ENCODE results near the gene TJP1.
"Not testable (repeated sequence)": the region's sequence is repeated elsewhere in the genome, so short reads cannot be mapped to it uniquely, and the experiment has no call there.

Gene TJP1

DNA sequence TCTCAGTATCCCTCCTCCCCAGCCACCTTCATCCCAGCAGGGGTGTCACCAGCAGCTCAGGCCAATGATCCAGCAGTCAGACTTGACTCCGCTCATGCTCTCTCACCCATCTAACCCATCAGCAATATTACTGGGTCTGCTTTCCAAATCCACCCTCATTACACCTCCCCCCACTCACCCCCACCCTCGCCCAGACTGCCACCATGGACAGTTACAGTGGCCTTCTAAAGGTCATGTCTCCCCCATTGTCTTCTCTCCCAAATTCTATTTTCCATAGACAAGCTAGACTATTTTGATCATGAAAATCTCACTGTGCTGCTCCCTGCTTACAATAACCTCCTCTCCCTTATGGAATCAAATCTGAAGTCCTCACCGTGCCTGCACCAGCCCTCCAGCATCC, 156.0 kb downstream of the TJP1 start:
- Histone ChIP-seq H3K4me3 (ENCODE audit: low read length) (no peak overlapping the region), H2AK5ac (ENCODE audit: low read length) (no peak overlapping the region), H3K36me3 (ENCODE audit: control insufficient read depth, insufficient read depth, low read length) (no peaks in the 10 kb centered on the region), H2BK5ac (ENCODE audit: low read length) (no peak overlapping the region), H3K4me2 (ENCODE audit: low read length) (no peak overlapping the region), H3K18ac (ENCODE audit: low read length) (no peak overlapping the region), H2BK15ac (replicated peaks; ENCODE audit: low read depth) (no peak overlapping the region), H3K79me2 (ENCODE audit: control insufficient read depth, insufficient read depth, low read length) (no peaks in the 10 kb centered on the region), H3K56ac (ENCODE audit: low read length) (no peak overlapping the region), H3K9ac (ENCODE audit: low read length) (no peak overlapping the region), H3K79me1 (ENCODE audit: low read length) (no peaks in the 10 kb centered on the region), H4K5ac (ENCODE audit: low read length) (no peak overlapping the region), H3K4ac (ENCODE audit: low read depth, low read length) (no peak overlapping the region), H3K27ac (ENCODE audit: low read depth, low read length) (no peak overlapping the region), H2BK120ac (ENCODE audit: low read depth, low read length) (no peak overlapping the region), H3K4me1 (ENCODE audit: control insufficient read depth, low read depth, low read length) (no peaks in the 10 kb centered on the region), H3K23ac (ENCODE audit: low read length) (no peak overlapping the region), H4K8ac (ENCODE audit: low read depth, low read length) (no peak overlapping the region), H3K27me3 (ENCODE audit: insufficient read depth, low read length, poor library complexity) (no peaks in the 10 kb centered on the region)
- no peak for DNase-seq
- WGBS (ENCODE audit: extremely low coverage, insufficient coverage, low lambda C conversion rate) = no CpG with 5 or more reads among the region's 3 CpGs

DNA sequence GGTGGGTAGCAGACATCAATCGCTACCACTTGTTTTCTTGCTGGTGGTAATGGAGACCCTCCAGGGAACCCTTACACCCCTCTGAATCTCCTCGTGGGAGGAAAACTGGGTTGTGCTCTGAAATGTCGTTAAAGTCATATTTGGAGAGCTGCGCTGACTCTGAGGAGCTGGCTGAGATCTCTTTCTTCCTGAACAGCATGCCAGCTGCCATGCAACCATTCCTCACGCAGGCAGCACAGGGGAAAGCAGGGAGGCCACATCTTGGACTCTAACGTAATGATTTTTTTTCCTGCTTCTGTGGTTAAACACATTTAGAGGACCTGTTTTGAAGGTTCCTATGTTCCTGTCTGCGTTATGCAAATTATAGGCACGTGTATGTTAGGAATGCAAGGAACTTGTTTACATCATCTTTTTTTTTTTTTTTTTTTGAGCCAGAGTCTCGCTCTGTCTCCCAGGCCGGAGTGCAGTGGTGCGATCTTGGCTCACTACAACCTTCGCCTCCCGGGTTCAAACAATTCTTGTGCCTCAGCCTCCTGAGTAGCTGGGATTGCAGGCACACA, 156.7 kb downstream of the TJP1 start:
- Histone ChIP-seq H2BK5ac (ENCODE audit: low read length) (no peak overlapping the region), H3K36me3 (ENCODE audit: control insufficient read depth, insufficient read depth, low read length) (no peaks in the 10 kb centered on the region), H3K4me3 (ENCODE audit: low read length) (no peak overlapping the region), H4K8ac (ENCODE audit: low read depth, low read length) (no peak overlapping the region), H3K4me2 (ENCODE audit: low read length) (no peak overlapping the region), H2BK15ac (replicated peaks; ENCODE audit: low read depth) (no peak overlapping the region), H3K79me2 (ENCODE audit: control insufficient read depth, insufficient read depth, low read length) (no peaks in the 10 kb centered on the region), H3K4ac (ENCODE audit: low read depth, low read length) (no peak overlapping the region), H2BK120ac (ENCODE audit: low read depth, low read length) (no peak overlapping the region), H3K9ac (ENCODE audit: low read length) (no peak overlapping the region), H3K56ac (ENCODE audit: low read length) (no peak overlapping the region), H3K23ac (ENCODE audit: low read length) (no peak overlapping the region), H3K27ac (ENCODE audit: low read depth, low read length) (no peak overlapping the region), H2AK5ac (ENCODE audit: low read length) (no peak overlapping the region), H4K5ac (ENCODE audit: low read length) (no peak overlapping the region), H3K79me1 (ENCODE audit: low read length) (no peaks in the 10 kb centered on the region), H3K18ac (ENCODE audit: low read length) (no peak overlapping the region), H3K4me1 (ENCODE audit: control insufficient read depth, low read depth, low read length) (no peaks in the 10 kb centered on the region), H3K27me3 (ENCODE audit: insufficient read depth, low read length, poor library complexity) (no peaks in the 10 kb centered on the region)
- DNase-seq = peak; percentile 34
- WGBS (ENCODE audit: extremely low coverage, insufficient coverage, low lambda C conversion rate) = no CpG with 5 or more reads among the region's 13 CpGs

DNA sequence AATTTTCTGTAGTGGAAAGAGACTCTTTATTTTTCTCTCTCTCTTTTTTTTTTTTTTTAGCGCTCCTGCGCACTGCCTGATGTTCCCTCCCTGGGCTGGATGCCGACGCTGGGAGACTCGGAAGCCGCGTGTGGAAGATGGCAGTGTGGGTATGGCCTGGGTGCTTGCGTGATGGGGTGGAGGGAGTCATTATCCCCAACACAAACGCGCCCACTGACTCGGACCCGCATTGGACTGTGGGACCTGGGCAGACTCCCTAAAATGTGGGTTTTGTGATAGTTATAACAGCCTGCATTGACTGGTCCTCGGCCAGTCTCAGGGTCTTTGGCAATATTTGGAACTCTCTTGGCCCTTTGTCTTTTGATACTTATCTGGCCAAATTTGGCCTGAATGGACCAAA, 157.9 kb downstream of the TJP1 start:
- H4K8ac ChIP-seq (ENCODE audit: low read depth, low read length) = no peak overlapping the region
- H3K18ac ChIP-seq (ENCODE audit: low read length) = no peak overlapping the region
- H3K27ac ChIP-seq (ENCODE audit: low read depth, low read length) = no peak overlapping the region
- H3K4me3 ChIP-seq (ENCODE audit: low read length) = no peak overlapping the region
- no peaks in the 10 kb centered on the region for H3K79me1 ChIP-seq (ENCODE audit: low read length)
- no peak overlapping the region for H4K5ac ChIP-seq (ENCODE audit: low read length)
- no peaks in the 10 kb centered on the region for H3K4me1 ChIP-seq (ENCODE audit: control insufficient read depth, low read depth, low read length)
- H3K9ac ChIP-seq (ENCODE audit: low read length) = no peak overlapping the region
- no peak overlapping the region for H3K23ac ChIP-seq (ENCODE audit: low read length)
- H3K79me2 ChIP-seq (ENCODE audit: control insufficient read depth, insufficient read depth, low read length) = no peaks in the 10 kb centered on the region
- no peak overlapping the region for H3K56ac ChIP-seq (ENCODE audit: low read length)
- WGBS (ENCODE audit: extremely low coverage, insufficient coverage, low lambda C conversion rate) = no CpG with 5 or more reads among the region's 13 CpGs
- no peaks in the 10 kb centered on the region for H3K36me3 ChIP-seq (ENCODE audit: control insufficient read depth, insufficient read depth, low read length)
- H2BK120ac ChIP-seq (ENCODE audit: low read depth, low read length) = no peak overlapping the region
- no peak overlapping the region for H2BK5ac ChIP-seq (ENCODE audit: low read length)
- no peak for DNase-seq
- H2BK15ac ChIP-seq (replicated peaks; ENCODE audit: low read depth) = no peak overlapping the region
- H3K4ac ChIP-seq (ENCODE audit: low read depth, low read length) = no peak overlapping the region
- H3K27me3 ChIP-seq (ENCODE audit: insufficient read depth, low read length, poor library complexity) = no peaks in the 10 kb centered on the region
- H3K4me2 ChIP-seq (ENCODE audit: low read length) = no peak overlapping the region
- no peak overlapping the region for H2AK5ac ChIP-seq (ENCODE audit: low read length)

DNA sequence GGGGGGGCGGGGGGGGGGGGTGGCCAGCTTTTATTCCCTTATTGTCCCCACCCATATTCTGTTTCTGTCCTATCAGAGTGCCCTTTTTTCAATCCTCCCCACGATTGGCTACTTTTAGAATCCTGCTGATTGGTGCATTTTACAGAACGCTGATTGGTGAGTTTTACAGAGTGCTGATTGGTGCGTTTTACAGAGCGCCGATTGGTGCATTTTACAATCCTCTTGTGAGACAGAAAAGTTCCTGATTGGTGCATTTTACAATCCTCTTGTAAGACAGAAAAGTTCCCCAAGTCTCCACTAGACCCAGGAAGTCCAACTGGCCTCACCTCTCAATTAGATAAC, 164.8 kb downstream of the TJP1 start:
- H3K36me3 ChIP-seq (ENCODE audit: control insufficient read depth, insufficient read depth, low read length); H3K56ac ChIP-seq (ENCODE audit: low read length); H3K27ac ChIP-seq (ENCODE audit: low read depth, low read length); H3K9ac ChIP-seq (ENCODE audit: low read length); H2BK15ac ChIP-seq (replicated peaks; ENCODE audit: low read depth); H3K4me2 ChIP-seq (ENCODE audit: low read length); H3K79me2 ChIP-seq (ENCODE audit: control insufficient read depth, insufficient read depth, low read length); H4K5ac ChIP-seq (ENCODE audit: low read length); H2AK5ac ChIP-seq (ENCODE audit: low read length); H3K4me1 ChIP-seq (ENCODE audit: control insufficient read depth, low read depth, low read length); H3K4me3 ChIP-seq (ENCODE audit: low read length); H4K8ac ChIP-seq (ENCODE audit: low read depth, low read length); H2BK5ac ChIP-seq (ENCODE audit: low read length); DNase-seq; H3K27me3 ChIP-seq (ENCODE audit: insufficient read depth, low read length, poor library complexity); H2BK120ac ChIP-seq (ENCODE audit: low read depth, low read length); H3K23ac ChIP-seq (ENCODE audit: low read length); H3K4ac ChIP-seq (ENCODE audit: low read depth, low read length); H3K18ac ChIP-seq (ENCODE audit: low read length); H3K79me1 ChIP-seq (ENCODE audit: low read length): not testable (repeated sequence)
- WGBS (ENCODE audit: extremely low coverage, insufficient coverage, low lambda C conversion rate) = no CpG with 5 or more reads among the region's 6 CpGs

DNA sequence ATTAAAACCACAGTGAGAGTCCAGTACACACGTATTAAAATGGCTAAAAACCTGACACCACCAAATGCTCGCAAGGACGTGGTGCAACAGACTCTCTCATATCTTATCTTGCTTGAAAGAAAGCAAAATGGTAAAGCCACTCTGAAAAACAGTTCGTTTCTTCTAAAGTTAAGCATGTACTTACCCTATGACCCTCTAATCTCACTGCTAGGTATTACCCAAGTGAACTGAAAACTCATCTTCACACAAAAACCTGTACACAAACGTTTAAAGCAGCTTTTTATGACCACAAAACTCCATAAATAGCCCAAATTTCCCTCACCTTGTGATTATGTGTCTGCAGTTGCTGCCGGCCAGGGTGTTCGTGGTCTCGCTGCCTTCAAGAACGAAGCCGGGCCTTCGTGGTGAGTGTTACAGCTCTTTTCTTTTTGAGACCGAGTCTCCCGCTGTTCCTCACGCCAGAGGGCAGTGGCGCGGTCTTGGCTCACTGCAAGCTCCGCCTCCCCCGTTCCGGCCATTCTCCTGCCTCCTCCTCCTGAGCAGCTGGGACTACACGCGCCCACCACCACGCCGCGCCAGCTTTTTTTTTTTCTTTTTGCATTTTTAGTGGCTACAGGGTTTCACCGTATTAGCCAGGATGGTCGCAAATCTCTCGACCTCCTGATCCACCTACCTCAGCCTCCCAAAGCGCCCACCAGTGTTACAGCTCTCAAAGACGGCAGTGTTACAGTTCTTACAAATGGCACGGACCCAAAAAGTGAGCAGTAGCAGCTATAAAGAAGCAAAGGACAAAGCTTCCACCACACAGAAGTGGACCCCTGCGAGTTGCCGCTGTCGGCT, 165.4 kb downstream of the TJP1 start:
- no peak overlapping the region for H3K27ac ChIP-seq (ENCODE audit: low read depth, low read length)

More for the DNA sequence above, 165.4 kb downstream of the TJP1 start:
- peak overlapping the region; percentile 93 for H4K5ac ChIP-seq (ENCODE audit: low read length)
- H3K56ac ChIP-seq (ENCODE audit: low read length) = peak overlapping the region; percentile 65
- no peaks in the 10 kb centered on the region for H3K79me2 ChIP-seq (ENCODE audit: control insufficient read depth, insufficient read depth, low read length)
- peak overlapping the region; percentile 18 for H3K18ac ChIP-seq (ENCODE audit: low read length)
- H3K36me3 ChIP-seq (ENCODE audit: control insufficient read depth, insufficient read depth, low read length) = no peaks in the 10 kb centered on the region
- H3K27me3 ChIP-seq (ENCODE audit: insufficient read depth, low read length, poor library complexity) = no peaks in the 10 kb centered on the region
- H3K4me3 ChIP-seq (ENCODE audit: low read length) = no peak overlapping the region
- H3K4me1 ChIP-seq (ENCODE audit: control insufficient read depth, low read depth, low read length) = no peaks in the 10 kb centered on the region
- H3K4me2 ChIP-seq (ENCODE audit: low read length) = peak overlapping the region; percentile 25
- no CpG with 5 or more reads among the region's 33 CpGs for WGBS (ENCODE audit: extremely low coverage, insufficient coverage, low lambda C conversion rate)
- H2BK120ac ChIP-seq (ENCODE audit: low read depth, low read length) = no peak overlapping the region
- no peak overlapping the region for H3K23ac ChIP-seq (ENCODE audit: low read length)
- no peak overlapping the region for H2BK15ac ChIP-seq (replicated peaks; ENCODE audit: low read depth)
- H3K4ac ChIP-seq (ENCODE audit: low read depth, low read length) = no peak overlapping the region
- no peak overlapping the region for H2BK5ac ChIP-seq (ENCODE audit: low read length)
- H2AK5ac ChIP-seq (ENCODE audit: low read length) = no peak overlapping the region
- H4K8ac ChIP-seq (ENCODE audit: low read depth, low read length) = no peak overlapping the region
- no peaks in the 10 kb centered on the region for H3K79me1 ChIP-seq (ENCODE audit: low read length)
- peak overlapping the region; percentile 52 for H3K9ac ChIP-seq (ENCODE audit: low read length)
- DNase-seq = peak; percentile 93

All from mesendoderm (in vitro differentiated cells).